Endothelial cell of umbilical vein (primary cell): ENCODE results near the gene CMSS1. TPM values are rescaled to one million over a fixed set of nuclear protein-coding genes. Genes with fewer than 3 reads are reported as not detected.
A peak's percentile ranks its signal among the peaks of the same experiment; 100 is the strongest.

Experiments used
- Bru-seq: library from RNA; stranded (reverse); fragments of 400-500 nt; gene quantifications from one replicate; lab custom pipeline; 2021; lab: Mats Ljungman, UMichigan
- BruChase-seq, 2 experiments: library from RNA; stranded (reverse); fragments of 400-500 nt; gene quantifications; one replicate each; lab custom pipeline; 2021; lab: Mats Ljungman, UMichigan
- BruUV-seq: library from RNA; stranded (reverse); fragments of 400-500 nt; replicated peaks from 2 replicates; lab custom pipeline; 2021; lab: Mats Ljungman, UMichigan
- CTCF ChIA-PET: fragments of 300-600, 350-600 bp; sonication (Branson Sonifier 250); formaldehyde crosslinking; loops from one replicate; lab custom pipeline; 2021; ENCODE audit warnings: antibody characterized with exemption, inconsistent platforms; lab: Charles Lee
- POLR2A ChIA-PET: fragments of 300-600, 350-600 bp; sonication (Branson Sonifier 250); formaldehyde crosslinking; loops from one replicate; lab custom pipeline; 2021; ENCODE audit warnings: antibody characterized with exemption, inconsistent platforms; lab: Charles Lee
- DNase-seq: peaks from one replicate; pipeline ENCODE4 v3.0.0-alpha.2; 2011; ENCODE audit warnings: low read depth, low spot score
- FAIRE-seq: peaks from 2 replicates; lab custom pipeline; 2011; peaks lifted over from hg19 to GRCh38; lab: Jason Lieb, UNC
- H2AFZ ChIP-seq: 2 replicates; pipeline ENCODE4 v1.6.0; 2012; ENCODE audit warnings: low read depth, low read length, control low read depth, inconsistent platforms
- H3K27ac ChIP-seq: 2 replicates; pipeline ENCODE4 v1.5.1; 2011; ENCODE audit warnings: low read depth, mild to moderate bottlenecking, control low read depth, low read length, moderate library complexity; ENCODE audit not compliant: insufficient read depth
- H3K27me3 ChIP-seq, 2 experiments: 2 replicates each; pipeline versions ENCODE4 v1.6.0 to v1.6.1; 2011; ENCODE audit warnings: low read length in 2 of 2, mixed read lengths in 1 of 2; ENCODE audit not compliant: control insufficient read depth in 2 of 2, insufficient read depth in 2 of 2
- H3K36me3 ChIP-seq, 2 experiments: 2 replicates in 1 of 2; 3 replicates in 1 of 2; pipeline ENCODE4 v1.5.1; 2011; ENCODE audit warnings: low read length in 2 of 2, mild to moderate bottlenecking in 1 of 2, moderate library complexity in 1 of 2; ENCODE audit not compliant: control insufficient read depth in 2 of 2, insufficient read depth in 2 of 2; ENCODE audit errors: extremely low read depth in 1 of 2
- H3K4me1 ChIP-seq: 3 replicates; pipeline ENCODE4 v1.5.1; 2011; ENCODE audit warnings: mild to moderate bottlenecking, low read length; ENCODE audit not compliant: control insufficient read depth, insufficient read depth; ENCODE audit errors: extremely low read depth
- H3K4me2 ChIP-seq: 2 replicates; pipeline ENCODE4 v1.6.1; 2011; ENCODE audit warnings: low read length, control low read depth, mixed read lengths; ENCODE audit not compliant: insufficient read depth
- H3K4me3 ChIP-seq, 3 experiments: fragments of 200-600 bp in 1 of 3; sonication (generic), shearing (Covaris generic) in 1 of 3; replicated peaks in 1 of 3; 2 replicates each; pipeline ENCODE4 v1.5.1; 2011 to 2016; ENCODE audit warnings: control low read depth in 3 of 3, low read length in 3 of 3, mild to moderate bottlenecking in 2 of 3, inconsistent platforms in 1 of 3, low read depth in 1 of 3, moderate library complexity in 1 of 3; ENCODE audit not compliant: insufficient read depth in 1 of 3
- H3K79me2 ChIP-seq: 2 replicates; pipeline ENCODE4 v1.6.0; 2012; ENCODE audit warnings: low read length, inconsistent platforms; ENCODE audit not compliant: control insufficient read depth, insufficient read depth
- H3K9ac ChIP-seq: replicated peaks from 2 replicates; pipeline ENCODE3; 2011; ENCODE audit warnings: low read length, control low read depth; ENCODE audit not compliant: insufficient read depth; ENCODE audit errors: extremely low read depth
- H3K9me1 ChIP-seq: replicated peaks from 3 replicates; pipeline ENCODE4 v1.6.0; 2011; ENCODE audit warnings: mild to moderate bottlenecking, low read length; ENCODE audit not compliant: control insufficient read depth, insufficient read depth; ENCODE audit errors: extremely low read depth
- H3K9me3 ChIP-seq: replicated peaks from 2 replicates; pipeline ENCODE4 v1.5.1; 2012; ENCODE audit warnings: low read length, inconsistent platforms; ENCODE audit not compliant: control insufficient read depth, insufficient read depth
- H4K20me1 ChIP-seq: replicated peaks from 2 replicates; pipeline ENCODE3; 2011; ENCODE audit warnings: mild to moderate bottlenecking, low read length; ENCODE audit not compliant: control insufficient read depth, insufficient read depth; ENCODE audit errors: extremely low read depth
- EZH2 ChIP-seq: IDR thresholded peaks from 2 replicates; pipeline ENCODE4 v1.6.1; 2012; ENCODE audit warnings: borderline replicate concordance, low read depth, mild to moderate bottlenecking, moderate library complexity, low read length, inconsistent platforms; ENCODE audit not compliant: severe bottlenecking
- FOS ChIP-seq: IDR thresholded peaks from 2 replicates; pipeline ENCODE4 v1.6.1; 2011; ENCODE audit warnings: mild to moderate bottlenecking, low read length, moderate library complexity, borderline replicate concordance; ENCODE audit not compliant: insufficient read depth
- GATA2 ChIP-seq: IDR thresholded peaks from 2 replicates; pipeline ENCODE4 v1.7.0; 2011; ENCODE audit warnings: low read depth, mild to moderate bottlenecking, moderate library complexity, mixed read lengths, low read length; ENCODE audit not compliant: insufficient read length, insufficient read depth
- JUN ChIP-seq: IDR thresholded peaks from 2 replicates; pipeline ENCODE4 v1.6.1; 2011; ENCODE audit warnings: borderline replicate concordance, low read depth; ENCODE audit not compliant: insufficient read length, insufficient read depth
- MYC ChIP-seq: IDR thresholded peaks from one replicate; pipeline ENCODE4 v1.6.1; 2011; ENCODE audit warnings: mild to moderate bottlenecking, low read depth, low read length
- POLR2A ChIP-seq: IDR thresholded peaks from 2 replicates; pipeline ENCODE4 v1.6.1; 2012; ENCODE audit warnings: low read depth, mild to moderate bottlenecking, control low read depth, low read length
- POLR2AphosphoS5 ChIP-seq: IDR thresholded peaks from 2 replicates; pipeline ENCODE4 v1.6.1; 2012; ENCODE audit warnings: low read depth, mild to moderate bottlenecking, control low read depth, low read length, moderate library complexity; ENCODE audit not compliant: insufficient read depth
- dilution Hi-C: fragments of 300-500 bp; cut with MboI; formaldehyde crosslinking; loops from one replicate; pipeline ENCODE4 v1.15.0; 2019; ENCODE audit warnings: low sequenced_read_pairs; ENCODE audit not compliant: extremely low pct_ligation_motif_present
- intact Hi-C: fragments of 100-400 bp; cut with micrococcal nuclease; formaldehyde crosslinking; loops from one replicate; pipeline ENCODE4 v1.10.0; 2022
- long read RNA-seq: library from polyadenylated mRNA; stranded (forward); transcript quantifications from one replicate; pipeline ENCODE4 v2.0.0, GENCODE V29; 2021
- polyA minus RNA-seq, 3 experiments: library from RNA; depleted of rRNA, polyadenylated mRNA; stranded (reverse); fragments of >200 nt; gene quantifications; 1 replicate in 1 of 3; 2 replicates in 2 of 3; pipeline ENCODE4 v1.2.3, GENCODE V29; 2011
- polyA plus RNA-seq, 4 experiments: library from polyadenylated mRNA; depleted of rRNA in 3 of 4; stranded (reverse) in 3 of 4; unstranded in 1 of 4; fragments of >200 nt; gene quantifications; 2 replicates each; pipeline versions ENCODE4 v1.2.1 to v1.2.3, GENCODE V29; 2011 to 2012; ENCODE audit warnings: missing spikeins in 1 of 4
- total RNA-seq: library from RNA; stranded (reverse); gene quantifications from 2 replicates; pipeline ENCODE4 v1.2.3, GENCODE V29; 2021
- TF ChIP-seq, protein P1 (sequence below), 2 donors: IDR thresholded peaks; 1 replicate in 1 of 2; 2 replicates in 1 of 2; pipeline ENCODE4 v1.5.1; 2011; ENCODE audit warnings: low read length in 2 of 2, mild to moderate bottlenecking in 2 of 2, moderate library complexity in 2 of 2, control low read depth in 1 of 2, inconsistent platforms in 1 of 2, low read depth in 1 of 2; ENCODE audit not compliant: insufficient read depth in 1 of 2; ENCODE audit errors: extremely low read depth in 1 of 2
- TF ChIP-seq, protein P2 (sequence below): IDR thresholded peaks from 2 replicates; pipeline ENCODE4 v1.6.1; 2011; ENCODE audit not compliant: insufficient read depth, insufficient read length

CMSS1 gene
- total RNA-seq = 60.6 and 61.9 TPM in 2 replicates
- 8.2 and 9.7 TPM in 2 replicates for polyA plus RNA-seq
- 21.4 and 22.3 TPM in 2 replicates for polyA plus RNA-seq (2011; cell fraction: cytosol; rRNA removed)
- polyA plus RNA-seq (2011; cell fraction: nucleus; rRNA removed) = 15.9 and 18.1 TPM in 2 replicates
- 31.3 and 64.7 TPM in 2 replicates for polyA plus RNA-seq (2012)
- 6.0 and 8.6 TPM in 2 replicates for polyA minus RNA-seq
- 27.2 TPM for polyA minus RNA-seq (2011; cell fraction: cytosol; rRNA and poly(A)+ RNA removed)
- 28.2 and 35.4 TPM in 2 replicates for polyA minus RNA-seq (2011; cell fraction: nucleus; rRNA and poly(A)+ RNA removed)
- percentile 80 among the genes with signal in this experiment for Bru-seq, nascent RNA
- percentile 60 among the genes with signal in this experiment for BruChase-seq, experiment 1, labeled RNA remaining after a 6-hour chase
- BruChase-seq, experiment 2, labeled RNA remaining after a 2-hour chase = percentile 66 among the genes with signal in this experiment
- long read RNA-seq, transcript CMSS1-203 (9 exons, 753 nt) = major isoform, 10 of 38 reads
- long read RNA-seq, partial matches to known transcripts = 8 of 38 reads
- long read RNA-seq, other reads (novel, unspliced or antisense) = 20 of 38 reads

DNA sequence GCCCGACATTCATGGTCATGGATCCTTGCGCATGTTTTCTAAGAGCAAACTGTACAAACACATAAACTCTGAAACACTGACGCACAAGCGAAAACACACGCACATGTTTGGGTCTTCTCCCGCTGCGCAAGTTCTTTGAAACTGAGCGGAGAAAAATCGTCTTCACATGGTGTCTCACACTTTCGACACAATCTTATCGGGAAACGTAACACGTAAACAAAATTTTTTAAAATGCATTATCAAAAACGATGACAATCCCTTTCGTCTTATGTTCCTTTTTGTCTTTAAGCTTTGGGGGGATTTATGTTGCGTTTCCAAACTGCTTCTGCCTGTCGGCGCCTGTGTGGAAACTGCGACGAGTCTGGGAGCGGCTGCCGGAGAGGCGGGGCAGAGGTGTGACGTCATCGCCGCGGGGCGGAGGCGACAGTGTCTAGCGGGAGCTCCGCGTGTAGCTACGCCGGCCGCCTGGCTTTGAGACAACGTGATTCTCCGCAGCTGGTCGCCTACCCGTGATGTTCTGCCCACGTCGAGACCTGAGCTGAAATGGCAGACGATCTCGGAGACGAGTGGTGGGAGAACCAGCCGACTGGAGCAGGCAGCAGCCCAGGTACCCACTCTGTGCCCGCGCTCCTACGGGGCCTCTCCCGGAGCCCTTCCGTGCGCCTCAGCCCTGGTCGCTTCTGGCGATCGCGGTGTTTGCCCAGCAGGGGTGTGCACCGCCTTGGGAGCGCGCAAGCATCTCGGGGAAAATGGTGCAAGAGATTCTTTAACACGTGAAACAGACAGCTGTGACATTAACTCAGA is at the start of gene CMSS1:
Gene CMSS1, plus strand, starts transcription at position 426 of the 804 bp plus-strand sequence.
- peak; percentile 83 for FAIRE-seq
- ChIA-PET CTCF (interaction anchor here (0.6 to 1.8 kb wide), 8 partner anchors 10 to 443 kb away, joined by 3 to 18 read pairs (median 4); partner anchors contain the start of gene TBC1D23), POLR2A (interaction anchor here (0.9 kb wide), 1 partner anchor 443 kb away, joined by 3 read pairs; the partner anchor contains the start of gene TBC1D23)
- DNase-seq = peak; percentile 95
- TF ChIP-seq, protein P1, sequence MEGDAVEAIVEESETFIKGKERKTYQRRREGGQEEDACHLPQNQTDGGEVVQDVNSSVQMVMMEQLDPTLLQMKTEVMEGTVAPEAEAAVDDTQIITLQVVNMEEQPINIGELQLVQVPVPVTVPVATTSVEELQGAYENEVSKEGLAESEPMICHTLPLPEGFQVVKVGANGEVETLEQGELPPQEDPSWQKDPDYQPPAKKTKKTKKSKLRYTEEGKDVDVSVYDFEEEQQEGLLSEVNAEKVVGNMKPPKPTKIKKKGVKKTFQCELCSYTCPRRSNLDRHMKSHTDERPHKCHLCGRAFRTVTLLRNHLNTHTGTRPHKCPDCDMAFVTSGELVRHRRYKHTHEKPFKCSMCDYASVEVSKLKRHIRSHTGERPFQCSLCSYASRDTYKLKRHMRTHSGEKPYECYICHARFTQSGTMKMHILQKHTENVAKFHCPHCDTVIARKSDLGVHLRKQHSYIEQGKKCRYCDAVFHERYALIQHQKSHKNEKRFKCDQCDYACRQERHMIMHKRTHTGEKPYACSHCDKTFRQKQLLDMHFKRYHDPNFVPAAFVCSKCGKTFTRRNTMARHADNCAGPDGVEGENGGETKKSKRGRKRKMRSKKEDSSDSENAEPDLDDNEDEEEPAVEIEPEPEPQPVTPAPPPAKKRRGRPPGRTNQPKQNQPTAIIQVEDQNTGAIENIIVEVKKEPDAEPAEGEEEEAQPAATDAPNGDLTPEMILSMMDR (IDR thresholded peaks at IDR 0.05; ENCODE audit: extremely low read depth in 1 of 2, insufficient read depth in 1 of 2, low read depth in 1 of 2, low read length in 2 of 2) = peak; percentile 14 to 43
- TF ChIP-seq FOS = peak; percentile 47
- TF ChIP-seq JUN = peak; percentile 70
- peak; percentile 32 for TF ChIP-seq GATA2
- TF ChIP-seq EZH2 = no peak
- TF ChIP-seq POLR2A = peak; percentile 56
- TF ChIP-seq, protein P2, sequence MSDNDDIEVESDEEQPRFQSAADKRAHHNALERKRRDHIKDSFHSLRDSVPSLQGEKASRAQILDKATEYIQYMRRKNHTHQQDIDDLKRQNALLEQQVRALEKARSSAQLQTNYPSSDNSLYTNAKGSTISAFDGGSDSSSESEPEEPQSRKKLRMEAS = peak; percentile 89
- TF ChIP-seq POLR2AphosphoS5 = peak; percentile 71
- peak; percentile 83 for TF ChIP-seq MYC
- TSS peak; percentile 66 for BruUV-seq
- Histone ChIP-seq H3K79me2 (peaks cover 26% of the 10 kb centered on the region), H3K27ac (peak within 1 kb of the TSS; percentile 93), H3K9ac (peak within 1 kb of the TSS; percentile 97), H3K9me3 (no peaks in the 10 kb centered on the region), H3K4me1 (peaks cover 18% of the 10 kb centered on the region), H3K9me1 (no peaks in the 10 kb centered on the region), H4K20me1 (no peaks in the 10 kb centered on the region), H2AFZ (peak within 1 kb of the TSS; percentile 91), H3K4me3 (peak within 1 kb of the TSS; percentile 38 to 85 (median 51)), H3K27me3 (no peaks in the 10 kb centered on the region), H3K4me2 (peak within 1 kb of the TSS; percentile 95), H3K36me3 (no peaks in the 10 kb centered on the region)
- intact Hi-C loops (no loop called here), dilution Hi-C loops (no loop called here)
